ENCODE measurements around the gene MACC1. TPM values are rescaled to one million over a fixed set of nuclear protein-coding genes. Genes with fewer than 3 reads are reported as not detected.
A peak's percentile ranks its signal among the peaks of the same experiment; 100 is the strongest.

MACC1 gene
- total and polyA plus RNA-seq, 10 of the 15 experiments (the other 5 are each of a cell fraction or from before 2014, with no cell fraction given) = 6.0 to 61.1 (median 12.7) TPM

- H4K20me1 ChIP-seq (ENCODE audit: control insufficient read depth, insufficient read depth) = no peaks in the 10 kb centered on the region
- no peak for DNase-seq (ENCODE audit: low read depth, low spot score)
- no peaks in the 10 kb centered on the region for H3K79me2 ChIP-seq (ENCODE audit: control insufficient read depth, insufficient read depth, low read length)
- ATAC-seq = no peak
- FAIRE-seq = no peak
- no peak overlapping the region for H3K4me3 ChIP-seq
- 100% methylated on average over 6 of the region's 6 CpGs for WGBS (ENCODE audit: insufficient coverage, insufficient replicate concordance, low lambda C conversion rate, missing lambda C conversion rate)
- H3K36me3 ChIP-seq (ENCODE audit: control insufficient read depth in 2 of 2, insufficient read depth in 2 of 2, low read length in 1 of 2) = no peaks in the 10 kb centered on the region
- no peak overlapping the region for H2AFZ ChIP-seq (ENCODE audit: control insufficient read depth, low read depth, low read length)
- peaks cover 44% of the 10 kb centered on the region for H3K4me1 ChIP-seq (ENCODE audit: control insufficient read depth, insufficient read depth, low read length)
- H3K27ac ChIP-seq (ENCODE audit: control insufficient read depth, insufficient read depth) = no peak overlapping the region
- H3K9ac ChIP-seq (ENCODE audit: control insufficient read depth, insufficient read depth, low read length) = no peak overlapping the region
- H3K27me3 ChIP-seq (replicated peaks in 1 of 2; ENCODE audit: control insufficient read depth in 2 of 2, insufficient read depth in 2 of 2, low read length in 1 of 2) = no peaks in the 10 kb centered on the region
- no peaks in the 10 kb centered on the region for H3K9me3 ChIP-seq (replicated peaks; ENCODE audit: control insufficient read depth, insufficient read depth, low read length)
- CTCF ChIA-PET = interaction anchor here (0.9 to 12.5 kb wide), 4 partner anchors 15 to 49 kb away, joined by 3 to 159 read pairs (median 4); partner anchors contain the start of gene MACC1
- POLR2A ChIA-PET = interaction anchor here (0.5 to 10.2 kb wide), 11 partner anchors 9 to 94 kb away, joined by 3 to 151 read pairs (median 6); partner anchors contain the start of genes ITGB8 and MACC1
- in situ Hi-C loops (cut with MboI) (loop anchor here (25.0 kb wide), 2 partner anchors 1126 to 1701 kb away; partner anchors contain the start of gene CDCA7L), intact Hi-C loops (cut with micrococcal nuclease; ENCODE audit: unreplicated experiment) (no loop called here)
- SMC1A ChIA-PET (ENCODE audit: uncharacterized antibody, unreplicated experiment) = interaction anchor here (0.7 to 16.4 kb wide), 16 partner anchors 8 to 94 kb away, joined by 3 to 474 read pairs (median 6); partner anchors contain the start of genes ITGB8 and MACC1
- TF ChIP-seq MAX (IDR thresholded peaks at IDR 0.05; ENCODE audit: low read depth, low read length) = no peak
- TF ChIP-seq ATF2 (IDR thresholded peaks at IDR 0.05; ENCODE audit: low read length) = no peak
- TF ChIP-seq, protein P1, sequence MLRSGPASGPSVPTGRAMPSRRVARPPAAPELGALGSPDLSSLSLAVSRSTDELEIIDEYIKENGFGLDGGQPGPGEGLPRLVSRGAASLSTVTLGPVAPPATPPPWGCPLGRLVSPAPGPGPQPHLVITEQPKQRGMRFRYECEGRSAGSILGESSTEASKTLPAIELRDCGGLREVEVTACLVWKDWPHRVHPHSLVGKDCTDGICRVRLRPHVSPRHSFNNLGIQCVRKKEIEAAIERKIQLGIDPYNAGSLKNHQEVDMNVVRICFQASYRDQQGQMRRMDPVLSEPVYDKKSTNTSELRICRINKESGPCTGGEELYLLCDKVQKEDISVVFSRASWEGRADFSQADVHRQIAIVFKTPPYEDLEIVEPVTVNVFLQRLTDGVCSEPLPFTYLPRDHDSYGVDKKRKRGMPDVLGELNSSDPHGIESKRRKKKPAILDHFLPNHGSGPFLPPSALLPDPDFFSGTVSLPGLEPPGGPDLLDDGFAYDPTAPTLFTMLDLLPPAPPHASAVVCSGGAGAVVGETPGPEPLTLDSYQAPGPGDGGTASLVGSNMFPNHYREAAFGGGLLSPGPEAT (IDR thresholded peaks at IDR 0.05; ENCODE audit: low read depth) = no peak
- no peak for TF ChIP-seq RBBP5 (conservative IDR thresholded peaks at IDR 0.05)
- TF ChIP-seq, protein P2, sequence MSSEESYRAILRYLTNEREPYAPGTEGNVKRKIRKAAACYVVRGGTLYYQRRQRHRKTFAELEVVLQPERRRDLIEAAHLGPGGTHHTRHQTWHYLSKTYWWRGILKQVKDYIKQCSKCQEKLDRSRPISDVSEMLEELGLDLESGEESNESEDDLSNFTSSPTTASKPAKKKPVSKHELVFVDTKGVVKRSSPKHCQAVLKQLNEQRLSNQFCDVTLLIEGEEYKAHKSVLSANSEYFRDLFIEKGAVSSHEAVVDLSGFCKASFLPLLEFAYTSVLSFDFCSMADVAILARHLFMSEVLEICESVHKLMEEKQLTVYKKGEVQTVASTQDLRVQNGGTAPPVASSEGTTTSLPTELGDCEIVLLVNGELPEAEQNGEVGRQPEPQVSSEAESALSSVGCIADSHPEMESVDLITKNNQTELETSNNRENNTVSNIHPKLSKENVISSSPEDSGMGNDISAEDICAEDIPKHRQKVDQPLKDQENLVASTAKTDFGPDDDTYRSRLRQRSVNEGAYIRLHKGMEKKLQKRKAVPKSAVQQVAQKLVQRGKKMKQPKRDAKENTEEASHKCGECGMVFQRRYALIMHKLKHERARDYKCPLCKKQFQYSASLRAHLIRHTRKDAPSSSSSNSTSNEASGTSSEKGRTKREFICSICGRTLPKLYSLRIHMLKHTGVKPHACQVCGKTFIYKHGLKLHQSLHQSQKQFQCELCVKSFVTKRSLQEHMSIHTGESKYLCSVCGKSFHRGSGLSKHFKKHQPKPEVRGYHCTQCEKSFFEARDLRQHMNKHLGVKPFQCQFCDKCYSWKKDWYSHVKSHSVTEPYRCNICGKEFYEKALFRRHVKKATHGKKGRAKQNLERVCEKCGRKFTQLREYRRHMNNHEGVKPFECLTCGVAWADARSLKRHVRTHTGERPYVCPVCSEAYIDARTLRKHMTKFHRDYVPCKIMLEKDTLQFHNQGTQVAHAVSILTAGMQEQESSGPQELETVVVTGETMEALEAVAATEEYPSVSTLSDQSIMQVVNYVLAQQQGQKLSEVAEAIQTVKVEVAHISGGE (CRISPR knock-in tag; IDR thresholded peaks at IDR 0.05) = 0 out of 2 replicates have a peak, but pooled peaks have one; percentile 23
- RAD21 ChIA-PET (ENCODE audit: unreplicated experiment) = interaction anchor here (0.6 to 11.5 kb wide), 12 partner anchors 12 to 98 kb away, joined by 3 to 230 read pairs (median 6); partner anchors contain the start of gene MACC1
- no peak overlapping the region for H3K4me2 ChIP-seq (ENCODE audit: control insufficient read depth, insufficient read depth)
- no TSS peak for BruUV-seq (replicated peaks)
These were observed 18.9 kb upstream of the MACC1 start for GRCh38 chr7:20236043-20236442.

Measured in GM12878 (cell line).